T-cell (primary cell): Measurements from ENCODE around the gene ZNF524. TPM values are rescaled to one million over a fixed set of nuclear protein-coding genes. Genes with fewer than 3 reads are reported as not detected.

Source experiments
- ATAC-seq, 4 experiments: fragments of 200-7000 bp in 3 of 4; fragments of 150-1000 bp in 1 of 4; cut with Tn5 transposase; replicated peaks in 1 of 4; 1 replicate in 3 of 4; 2 replicates in 1 of 4; pipeline ENCODE4 v1.10.0; 2021; ENCODE audit warnings: moderate library complexity in 3 of 4, mild to moderate bottlenecking in 2 of 4, moderate number of reproducible peaks in 1 of 4
- CTCF ChIA-PET, 2 donors: fragments of 300-600 bp; sonication (Branson Sonifier 250); formaldehyde crosslinking; loops; one replicate each; lab custom pipeline; 2022; ENCODE audit warnings: antibody characterized with exemption in 2 of 2; lab: Charles Lee
- POLR2A ChIA-PET, 2 donors: fragments of 300-600 bp; sonication (Branson Sonifier 250); formaldehyde crosslinking; loops; one replicate each; lab custom pipeline; 2022; ENCODE audit warnings: antibody characterized with exemption in 2 of 2; lab: Charles Lee
- DNase-seq, 35 experiments: peaks; one replicate each; pipeline versions ENCODE4 v3.0.0 to v3.0.0-alpha.2; 2013 to 2023
- H3K27ac ChIP-seq: one replicate; pipeline ENCODE4 v1.5.1; 2013; ENCODE audit warnings: low read length
- H3K27me3 ChIP-seq, 2 experiments: replicated peaks in 1 of 2; 1 replicate in 1 of 2; 2 replicates in 1 of 2; pipeline versions ENCODE4 v1.6.1 to v1.7.0; 2013; ENCODE audit warnings: low read length in 1 of 2, mixed read lengths in 1 of 2; ENCODE audit not compliant: control insufficient read depth in 2 of 2, insufficient read depth in 2 of 2; ENCODE audit errors: extremely low read depth in 1 of 2
- H3K36me3 ChIP-seq, 2 donors: 1 replicate in 1 of 2; 2 replicates in 1 of 2; pipeline versions ENCODE4 v1.6.1 to v1.7.0; 2013; ENCODE audit warnings: low read length in 1 of 2; ENCODE audit not compliant: control insufficient read depth in 2 of 2, insufficient read depth in 1 of 2; ENCODE audit errors: extremely low read depth in 1 of 2
- H3K4me1 ChIP-seq, 2 experiments: 1 replicate in 1 of 2; 2 replicates in 1 of 2; pipeline versions ENCODE4 v1.6.1 to v1.7.0; 2013; ENCODE audit warnings: low read length in 2 of 2, mixed read lengths in 1 of 2; ENCODE audit not compliant: insufficient read depth in 2 of 2, control insufficient read depth in 1 of 2; ENCODE audit errors: extremely low read depth in 1 of 2
- H3K4me3 ChIP-seq, 2 donors: 1 replicate in 1 of 2; 2 replicates in 1 of 2; pipeline versions ENCODE4 v1.5.1 to v1.7.0; 2013; ENCODE audit warnings: mild to moderate bottlenecking in 2 of 2, low read length in 1 of 2, moderate library complexity in 1 of 2; ENCODE audit not compliant: control insufficient read depth in 1 of 2; ENCODE audit errors: extremely low read depth in 1 of 2
- H3K9me3 ChIP-seq: 2 replicates; pipeline ENCODE4 v1.7.0; 2013
- H3K27ac Mint-ChIP-seq, 2 donors: one replicate each; pipeline ENCODE4 v1.8.0; 2020 to 2021; ENCODE audit warnings: mild to moderate bottlenecking in 2 of 2, mixed read lengths in 2 of 2
- H3K27me3 Mint-ChIP-seq, 2 donors: one replicate each; pipeline ENCODE4 v1.8.0; 2021 to 2022; ENCODE audit warnings: mixed read lengths in 2 of 2
- H3K36me3 Mint-ChIP-seq: one replicate; pipeline ENCODE4 v1.8.0; 2021; ENCODE audit warnings: mixed read lengths
- H3K4me1 Mint-ChIP-seq, 3 donors: one replicate each; pipeline ENCODE4 v1.8.0; 2020 to 2022; ENCODE audit warnings: mixed read lengths in 3 of 3, mild to moderate bottlenecking in 1 of 3
- H3K4me3 Mint-ChIP-seq, 3 donors: one replicate each; pipeline ENCODE4 v1.8.0; 2020 to 2022; ENCODE audit warnings: mild to moderate bottlenecking in 3 of 3, mixed read lengths in 3 of 3, moderate library complexity in 3 of 3
- H3K9me3 Mint-ChIP-seq, 3 donors: one replicate each; pipeline ENCODE4 v1.8.0; 2020 to 2022; ENCODE audit warnings: mixed read lengths in 3 of 3
- WGBS: methylation state at CpG from one replicate; pipeline ENCODE4 v1.1.5; 2013; ENCODE audit warnings: missing lambda C conversion rate; ENCODE audit not compliant: insufficient coverage; 5-methylcytosine and 5-hydroxymethylcytosine counted together
- total RNA-seq, 35 experiments: library from RNA in 6 of 35; stranded (reverse) in 6 of 35; fragments of 120-200 nt in 1 of 35; gene quantifications; one replicate each; pipeline versions ENCODE4 v1.2.1 to v1.2.4 and lab custom pipeline; 2013 to 2026

The ZNF524 gene
- total RNA-seq, 5 donors from 2014 or later (not counting 1 experiment from before 2014, with no cell fraction given): 14.9 to 42.2 (median 33.4) TPM

DNA sequence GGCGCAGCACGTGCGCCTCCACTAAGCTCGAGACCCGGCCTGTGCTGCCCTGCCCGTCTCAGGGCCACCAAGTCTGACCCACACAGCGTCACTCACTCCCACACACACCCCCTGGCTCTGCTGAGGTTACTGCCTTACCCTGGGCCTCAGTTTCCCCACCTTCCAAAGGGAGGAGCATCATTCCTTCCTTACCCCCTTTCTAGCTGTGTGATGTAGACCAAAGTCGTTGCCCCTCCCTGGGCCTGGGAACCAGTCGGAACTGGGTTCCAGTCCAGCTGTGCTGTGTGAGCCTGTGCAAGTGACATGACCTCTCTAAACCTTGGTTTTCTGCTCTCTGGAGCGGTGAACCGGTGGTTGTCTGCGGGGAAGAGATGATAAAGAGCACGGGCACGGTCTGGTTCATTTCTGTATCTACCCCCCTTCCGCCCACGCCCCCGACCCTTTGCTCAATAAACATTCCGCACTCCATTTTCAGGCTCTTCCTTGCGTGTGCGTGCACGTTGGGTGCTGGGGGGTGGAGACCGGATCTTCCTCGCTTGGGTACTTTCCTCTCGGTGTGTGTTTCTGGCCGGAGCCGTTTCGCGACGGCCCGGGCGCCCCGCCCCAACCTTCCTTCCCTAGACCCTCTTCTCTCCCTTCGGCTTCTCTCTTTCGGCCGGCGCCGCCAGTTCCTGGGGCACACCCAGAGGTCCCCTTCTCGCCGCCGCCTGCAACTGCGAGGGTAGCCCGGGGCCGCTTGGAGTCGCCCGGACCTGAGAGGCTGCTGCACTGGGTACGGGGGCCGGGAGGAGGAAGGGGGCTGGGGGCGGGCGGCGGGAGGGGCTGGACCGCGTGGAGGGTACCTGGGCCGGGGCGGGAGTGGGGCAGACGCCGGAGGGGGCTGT lies 43.2 kb downstream of the ZNF524 start, which contains the start of gene ZNF581:
Gene ZNF581 (plus strand): TSS at position 647 of the 884 bp plus-strand sequence. CDS start 923 bp downstream, outside the sequence.
- WGBS: 0% methylated on average over 21 of the region's 56 CpGs
- H3K27ac ChIP-seq: peak within 1 kb of the TSS; percentile 84
- H3K36me3 Mint-ChIP-seq: peaks cover 8% of the 10 kb centered on the region
- H3K4me3 Mint-ChIP-seq: peak within 1 kb of the TSS; percentile 83 to 90 (median 88)
- H3K4me1 ChIP-seq: peaks cover 22 to 72% of the 10 kb centered on the region in 2 experiments
- H3K4me1 Mint-ChIP-seq: peaks cover 50 to 64% (median 59%) of the 10 kb centered on the region in 3 donors
- peaks cover 10 to 13% of the 10 kb centered on the region in 2 donors for H3K36me3 ChIP-seq
- ChIA-PET POLR2A (no interaction called here), CTCF (interaction anchor here in 1 of 2 donors (1.5 to 1.7 kb wide), 2 partner anchors 10 to 11 kb away, joined by 4 read pairs; partner anchors contain the start of gene U2AF2)
- ATAC-seq (peak; percentile 49 to 58 (median 54)), DNase-seq (peak; percentile 55 to 89 (median 70))
- H3K4me3 ChIP-seq: peak within 1 kb of the TSS; percentile 66 to 86
- peaks cover 0 to 2% of the 10 kb centered on the region in 2 donors for H3K27me3 Mint-ChIP-seq
- H3K27ac Mint-ChIP-seq: peak within 1 kb of the TSS; percentile 96 to 98
- H3K9me3 ChIP-seq: no peaks in the 10 kb centered on the region
- H3K9me3 Mint-ChIP-seq: no peaks in the 10 kb centered on the region
- H3K27me3 ChIP-seq: no peaks in the 10 kb centered on the region

- H3K27ac Mint-ChIP-seq: peak overlapping the region; percentile 84 to 96
- H3K27me3 Mint-ChIP-seq: peaks cover 0 to 2% of the 10 kb centered on the region in 2 donors
- WGBS: 2% methylated on average over 15 of the region's 15 CpGs
- no peaks in the 10 kb centered on the region for H3K9me3 Mint-ChIP-seq
- Histone ChIP-seq H3K27ac (peak overlapping the region; percentile 84), H3K27me3 (peaks cover 0 to 4% of the 10 kb centered on the region in 2 experiments), H3K9me3 (no peaks in the 10 kb centered on the region), H3K4me1 (peaks cover 22 to 77% of the 10 kb centered on the region in 2 experiments), H3K4me3 (peak overlapping the region; percentile 66 to 86), H3K36me3 (peaks cover 10 to 11% of the 10 kb centered on the region in 2 donors)
- CTCF ChIA-PET: no interaction called here
- H3K4me1 Mint-ChIP-seq: peaks cover 54 to 65% (median 60%) of the 10 kb centered on the region in 3 donors
- POLR2A ChIA-PET: no interaction called here
- DNase-seq: no peak
- no peak for ATAC-seq
- peaks cover 8% of the 10 kb centered on the region for H3K36me3 Mint-ChIP-seq
- peak overlapping the region; percentile 83 to 90 (median 88) for H3K4me3 Mint-ChIP-seq
These were observed 43.7 kb downstream of the ZNF524 start for GRCh38 chr19:55643887-55644176.

- Histone ChIP-seq H3K4me3 (peak overlapping the region; percentile 66 to 86), H3K4me1 (peaks cover 22 to 77% of the 10 kb centered on the region in 2 experiments), H3K27me3 (peaks cover 0 to 5% of the 10 kb centered on the region in 2 experiments), H3K36me3 (peaks cover 10 to 11% of the 10 kb centered on the region in 2 donors), H3K9me3 (no peaks in the 10 kb centered on the region), H3K27ac (peak overlapping the region; percentile 84)
- ChIA-PET POLR2A (no interaction called here), CTCF (interaction anchor here in 1 of 2 donors (0.6 kb wide), 1 partner anchor 9 kb away, joined by 4 read pairs; no protein-coding TSS in a partner anchor)
- no peak for DNase-seq
- Mint-ChIP-seq H3K4me1 (peaks cover 54 to 62% (median 56%) of the 10 kb centered on the region in 3 donors), H3K27ac (peak overlapping the region; percentile 84 to 96), H3K9me3 (no peaks in the 10 kb centered on the region), H3K36me3 (peaks cover 4% of the 10 kb centered on the region), H3K4me3 (peak overlapping the region; percentile 83 to 90 (median 88)), H3K27me3 (peaks cover 0 to 2% of the 10 kb centered on the region in 2 donors)
- 58% methylated on average over 10 of the region's 12 CpGs for WGBS
- no peak for ATAC-seq
These were observed 44.2 kb downstream of the ZNF524 start for GRCh38 chr19:55644191-55644833.

DNA sequence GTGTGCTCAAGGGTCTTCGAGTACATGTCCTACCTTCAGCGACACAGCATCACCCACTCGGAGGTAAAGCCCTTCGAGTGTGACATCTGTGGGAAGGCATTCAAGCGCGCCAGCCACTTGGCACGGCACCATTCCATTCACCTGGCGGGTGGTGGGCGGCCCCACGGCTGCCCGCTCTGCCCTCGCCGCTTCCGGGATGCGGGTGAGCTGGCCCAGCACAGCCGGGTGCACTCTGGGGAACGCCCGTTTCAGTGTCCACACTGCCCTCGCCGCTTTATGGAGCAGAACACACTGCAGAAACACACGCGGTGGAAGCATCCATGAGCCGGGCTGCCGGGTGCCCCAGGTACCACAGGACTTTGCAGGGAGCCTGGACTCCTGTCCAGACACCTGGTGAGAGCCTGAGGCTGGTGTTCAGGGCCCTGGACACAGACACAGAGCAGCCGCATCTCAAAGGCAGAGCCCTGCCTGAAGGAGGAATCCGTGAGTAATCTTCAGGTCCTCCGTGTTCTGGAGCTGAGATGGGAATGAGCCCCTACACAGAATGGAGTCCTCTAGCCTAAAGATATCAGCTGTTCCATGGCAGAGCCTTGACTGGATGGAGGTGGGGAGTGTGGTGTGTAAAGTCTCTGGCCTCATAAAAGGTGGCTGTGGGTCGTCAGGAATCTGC lies 44.9 kb downstream of the ZNF524 start:
- 95% methylated on average over 21 of the region's 28 CpGs for WGBS
- H3K4me1 Mint-ChIP-seq: peaks cover 57 to 61% (median 59%) of the 10 kb centered on the region in 3 donors
- H3K27me3 Mint-ChIP-seq: peaks cover 0 to 2% of the 10 kb centered on the region in 2 donors
- DNase-seq (no peak), ATAC-seq (no peak)
- H3K9me3 Mint-ChIP-seq: no peaks in the 10 kb centered on the region
- Histone ChIP-seq H3K27me3 (peaks cover 0 to 8% of the 10 kb centered on the region in 2 experiments), H3K36me3 (peaks cover 10 to 11% of the 10 kb centered on the region in 2 donors), H3K4me1 (peaks cover 22 to 74% of the 10 kb centered on the region in 2 experiments), H3K9me3 (no peaks in the 10 kb centered on the region), H3K4me3 (no peak overlapping the region), H3K27ac (no peak overlapping the region)
- POLR2A ChIA-PET: no interaction called here
- no peak overlapping the region for H3K27ac Mint-ChIP-seq
- H3K36me3 Mint-ChIP-seq: peaks cover 4% of the 10 kb centered on the region
- CTCF ChIA-PET: interaction anchor here in 1 of 2 donors (0.6 kb wide), 1 partner anchor 8 kb away, joined by 4 read pairs; no protein-coding TSS in a partner anchor
- H3K4me3 Mint-ChIP-seq: peak overlapping the region; percentile 83 to 90 (median 88)

- Mint-ChIP-seq H3K4me3 (peak overlapping the region; percentile 51 to 64 (median 55)), H3K27me3 (peaks cover 0 to 2% of the 10 kb centered on the region in 2 donors), H3K9me3 (no peaks in the 10 kb centered on the region), H3K36me3 (peaks cover 4% of the 10 kb centered on the region), H3K27ac (no peak overlapping the region), H3K4me1 (peaks cover 56 to 61% (median 60%) of the 10 kb centered on the region in 3 donors)
- DNase-seq: no peak
- ChIA-PET CTCF (no interaction called here), POLR2A (no interaction called here)
- H3K27ac ChIP-seq: no peak overlapping the region
- H3K4me1 ChIP-seq: peaks cover 22 to 69% of the 10 kb centered on the region in 2 experiments
- peaks cover 0 to 9% of the 10 kb centered on the region in 2 experiments for H3K27me3 ChIP-seq
- H3K36me3 ChIP-seq: peaks cover 10 to 11% of the 10 kb centered on the region in 2 donors
- ATAC-seq: no peak
- H3K4me3 ChIP-seq: no peak overlapping the region
- no CpG with 5 or more reads among the region's 5 CpGs for WGBS
- H3K9me3 ChIP-seq: no peaks in the 10 kb centered on the region
These were observed 45.4 kb downstream of the ZNF524 start for GRCh38 chr19:55645512-55645881.
